H1 (cell line): ENCODE results near the gene STOML1. TPM values are rescaled to one million over a fixed set of nuclear protein-coding genes. Genes with fewer than 3 reads are reported as not detected.

Experiments
- CTCF ChIA-PET: fragments of 300-600 bp; sonication (Branson Sonifier 250); formaldehyde crosslinking; loops from one replicate; lab custom pipeline; 2021; ENCODE audit not compliant: partially characterized antibody; lab: Charles Lee
- POLR2A ChIA-PET: fragments of 300-600 bp; sonication (Branson Sonifier 250); formaldehyde crosslinking; loops from one replicate; lab custom pipeline; 2021; ENCODE audit warnings: inconsistent platforms; ENCODE audit not compliant: partially characterized antibody; lab: Charles Lee
- DNase-seq, 2 experiments: peaks; one replicate each; pipeline versions ENCODE4 v3.0.0 to v3.0.0-alpha.2; 2010 to 2022; ENCODE audit warnings: low spot score in 2 of 2, low read depth in 1 of 2, mixed read lengths in 1 of 2
- FAIRE-seq: peaks from 2 replicates; lab custom pipeline; 2011; peaks lifted over from hg19 to GRCh38; lab: Jason Lieb, UNC
- H2AFZ ChIP-seq: 2 replicates; pipeline ENCODE4 v1.8.1; 2012; ENCODE audit warnings: low read length, inconsistent platforms
- H2AK5ac ChIP-seq: 2 replicates; pipeline ENCODE4 v1.6.1; 2013; ENCODE audit warnings: low read depth, low read length
- H2BK120ac ChIP-seq: replicated peaks from 2 replicates; pipeline ENCODE3; 2013; ENCODE audit warnings: low read depth, low read length, inconsistent platforms
- H2BK12ac ChIP-seq: 2 replicates; pipeline ENCODE4 v1.6.1; 2013; ENCODE audit warnings: low read depth, low read length
- H2BK15ac ChIP-seq: 2 replicates; pipeline ENCODE4 v1.6.1; 2013; ENCODE audit warnings: low read length
- H2BK20ac ChIP-seq: 2 replicates; pipeline ENCODE4 v1.6.1; 2013; ENCODE audit warnings: low read length
- H2BK5ac ChIP-seq: 2 replicates; pipeline ENCODE4 v1.6.1; 2013; ENCODE audit warnings: low read depth, low read length
- H3K14ac ChIP-seq: 2 replicates; pipeline ENCODE4 v1.6.1; 2013; ENCODE audit warnings: inconsistent platforms; ENCODE audit not compliant: insufficient read length
- H3K18ac ChIP-seq: 2 replicates; pipeline ENCODE4 v1.6.1; 2013; ENCODE audit warnings: low read length; ENCODE audit errors: extremely low read depth
- H3K23ac ChIP-seq: 2 replicates; pipeline ENCODE4 v1.6.1; 2013; ENCODE audit warnings: inconsistent platforms; ENCODE audit not compliant: insufficient read length
- H3K23me2 ChIP-seq: 2 replicates; pipeline ENCODE4 v1.6.1; 2013; ENCODE audit warnings: low read depth, low read length
- H3K27ac ChIP-seq: 2 replicates; pipeline ENCODE4 v1.6.1; 2011; ENCODE audit warnings: low read depth, low read length, inconsistent platforms
- H3K27me3 ChIP-seq, 4 experiments: replicated peaks in 1 of 4; 1 replicate in 1 of 4; 2 replicates in 3 of 4; pipeline versions ENCODE4 v1.6.1 to v1.8.1; 2011 to 2013; ENCODE audit warnings: low read length in 3 of 4, mild to moderate bottlenecking in 3 of 4, inconsistent platforms in 2 of 4, mixed read lengths in 2 of 4, moderate library complexity in 1 of 4; ENCODE audit not compliant: control insufficient read depth in 3 of 4, insufficient read depth in 3 of 4; ENCODE audit errors: extremely low read depth in 1 of 4
- H3K36me3 ChIP-seq, 4 experiments: 2 replicates each; pipeline versions ENCODE4 v1.6.1 to v1.8.1; 2011 to 2013; ENCODE audit warnings: mild to moderate bottlenecking in 4 of 4, low read length in 3 of 4, moderate library complexity in 2 of 4, control low read depth in 1 of 4, inconsistent platforms in 1 of 4; ENCODE audit not compliant: insufficient read depth in 4 of 4, control insufficient read depth in 2 of 4
- H3K4ac ChIP-seq: replicated peaks from 2 replicates; pipeline ENCODE3; 2013; ENCODE audit warnings: low read length, low read depth, mixed read lengths, inconsistent platforms; ENCODE audit not compliant: insufficient read length
- H3K4me1 ChIP-seq, 4 experiments: replicated peaks in 1 of 4; 1 replicate in 1 of 4; 2 replicates in 3 of 4; pipeline versions ENCODE4 v1.6.1 to v1.8.1; 2011 to 2013; ENCODE audit warnings: low read length in 3 of 4, inconsistent platforms in 2 of 4, mixed read lengths in 1 of 4; ENCODE audit not compliant: insufficient read depth in 4 of 4, control insufficient read depth in 3 of 4
- H3K4me2 ChIP-seq, 2 experiments: 2 replicates each; pipeline versions ENCODE4 v1.6.1 to v1.8.1; 2011 to 2013; ENCODE audit warnings: low read depth in 2 of 2, low read length in 2 of 2, control low read depth in 1 of 2, inconsistent platforms in 1 of 2, mild to moderate bottlenecking in 1 of 2; ENCODE audit not compliant: insufficient read depth in 1 of 2
- H3K4me3 ChIP-seq, 4 experiments: fragments of 200-600, 300-600 bp in 1 of 4; sonication (generic), shearing (Covaris generic), sonication (Bioruptor Twin) in 1 of 4; 2 replicates each; pipeline versions ENCODE4 v1.5.1 to v1.8.1; 2011 to 2016; ENCODE audit warnings: low read length in 4 of 4, low read depth in 3 of 4, control low read depth in 2 of 4, inconsistent platforms in 2 of 4, mild to moderate bottlenecking in 2 of 4, mixed read lengths in 1 of 4, moderate library complexity in 1 of 4; ENCODE audit not compliant: insufficient read depth in 2 of 4; ENCODE audit errors: extremely low read depth in 1 of 4
- H3K56ac ChIP-seq: replicated peaks from 2 replicates; pipeline ENCODE3; 2013; ENCODE audit warnings: low read depth, mild to moderate bottlenecking, mixed read lengths, low read length, inconsistent platforms; ENCODE audit not compliant: insufficient read length
- H3K79me1 ChIP-seq: 2 replicates; pipeline ENCODE4 v1.6.1; 2013; ENCODE audit warnings: low read depth, low read length, control low read depth
- H3K79me2 ChIP-seq, 2 experiments: 2 replicates each; pipeline versions ENCODE4 v1.6.1 to v1.8.1; 2012 to 2013; ENCODE audit warnings: low read length in 2 of 2, mild to moderate bottlenecking in 2 of 2, inconsistent platforms in 1 of 2; ENCODE audit not compliant: insufficient read depth in 2 of 2, control insufficient read depth in 1 of 2
- H3K9ac ChIP-seq, 4 experiments: replicated peaks in 1 of 4; 1 replicate in 1 of 4; 2 replicates in 3 of 4; pipeline versions ENCODE4 v1.6.1 to v1.8.1; 2011 to 2013; ENCODE audit warnings: low read depth in 3 of 4, low read length in 3 of 4, control low read depth in 2 of 4, mild to moderate bottlenecking in 2 of 4, moderate library complexity in 2 of 4, inconsistent platforms in 1 of 4; ENCODE audit errors: extremely low read depth in 1 of 4
- H3K9me3 ChIP-seq, 2 experiments: 2 replicates each; pipeline versions ENCODE4 v1.6.1 to v1.8.1; 2012 to 2013; ENCODE audit warnings: mild to moderate bottlenecking in 2 of 2, moderate library complexity in 2 of 2, control low read depth in 1 of 2, inconsistent platforms in 1 of 2, low read depth in 1 of 2, low read length in 1 of 2, mixed read lengths in 1 of 2; ENCODE audit not compliant: insufficient read depth in 2 of 2
- H4K20me1 ChIP-seq, 2 experiments: replicated peaks in 1 of 2; 2 replicates each; pipeline versions ENCODE3 to v1.8.1; 2011 to 2013; ENCODE audit warnings: inconsistent platforms in 2 of 2, low read length in 2 of 2, mild to moderate bottlenecking in 1 of 2; ENCODE audit not compliant: insufficient read depth in 2 of 2, control insufficient read depth in 1 of 2
- H4K5ac ChIP-seq: 2 replicates; pipeline ENCODE4 v1.6.1; 2013; ENCODE audit warnings: low read length, low read depth, mixed read lengths, inconsistent platforms; ENCODE audit not compliant: insufficient read length
- H4K8ac ChIP-seq: 2 replicates; pipeline ENCODE4 v1.8.0; 2013; ENCODE audit warnings: mild to moderate bottlenecking, moderate library complexity, low read length, inconsistent platforms; ENCODE audit not compliant: insufficient read depth; ENCODE audit errors: extremely low read depth
- H4K91ac ChIP-seq: replicated peaks from 2 replicates; pipeline ENCODE3; 2013; ENCODE audit warnings: low read length, mixed read lengths, inconsistent platforms; ENCODE audit not compliant: insufficient read length
- ASH2L ChIP-seq: fragments of 200-600, 300-600 bp; sonication (generic); IDR thresholded peaks from one replicate; pipeline ENCODE4 v1.7.1; 2017; ENCODE audit warnings: low read length
- CBX8 ChIP-seq: fragments of 300-800, 300-1000 bp; sonication (generic); IDR thresholded peaks from 2 replicates; pipeline ENCODE4 v1.7.1; 2016; ENCODE audit warnings: low read depth, low read length, borderline replicate concordance
- CHD2 ChIP-seq: IDR thresholded peaks from 2 replicates; pipeline ENCODE4 v1.6.1; 2012; ENCODE audit warnings: low read length, improper control_type of control experiment
- E2F6 ChIP-seq: IDR thresholded peaks from 2 replicates; pipeline ENCODE4 v1.6.1; 2012; ENCODE audit warnings: inconsistent platforms
- HDAC6 ChIP-seq: IDR thresholded peaks from one replicate; pipeline ENCODE4 v1.7.1; 2012; ENCODE audit warnings: low read depth, mild to moderate bottlenecking, inconsistent platforms, low read length, moderate library complexity
- JUN ChIP-seq: IDR thresholded peaks from 2 replicates; pipeline ENCODE4 v1.6.1; 2011; ENCODE audit warnings: low read depth, mild to moderate bottlenecking, improper control_type of control experiment, low read length
- KDM4A ChIP-seq: IDR thresholded peaks from one replicate; pipeline ENCODE4 v1.7.1; 2012; ENCODE audit warnings: low read depth, mild to moderate bottlenecking, moderate library complexity, low read length, inconsistent platforms; ENCODE audit not compliant: severe bottlenecking
- MAX ChIP-seq: IDR thresholded peaks from 2 replicates; pipeline ENCODE4 v1.6.1; 2012; ENCODE audit warnings: inconsistent platforms
- RBBP5 ChIP-seq: IDR thresholded peaks from 2 replicates; pipeline ENCODE4 v1.7.1; 2012; ENCODE audit warnings: low read depth, mild to moderate bottlenecking, inconsistent platforms, low read length, moderate library complexity, borderline replicate concordance
- SP2 ChIP-seq: IDR thresholded peaks from 2 replicates; pipeline ENCODE4 v1.6.1; 2012; ENCODE audit warnings: mild to moderate bottlenecking, low read length, inconsistent platforms
- WGBS, 2 experiments: shearing (Covaris generic) in 1 of 2; methylation state at CpG; one replicate each; pipeline versions ENCODE4 v1.1.6 to v1.1.7; 2013 to 2015; ENCODE audit warnings: low lambda C conversion rate in 2 of 2, mixed read lengths in 2 of 2, inconsistent platforms in 1 of 2, low coverage in 1 of 2, missing lambda C conversion rate in 1 of 2; ENCODE audit not compliant: insufficient replicate concordance in 2 of 2, insufficient coverage in 1 of 2, insufficient read length in 1 of 2; ENCODE audit errors: extremely low coverage in 1 of 2, missing lambda C conversion rate in 1 of 2; 5-methylcytosine and 5-hydroxymethylcytosine counted together
- polyA plus RNA-seq, 7 experiments: library from polyadenylated mRNA; depleted of rRNA in 3 of 7; stranded (reverse) in 5 of 7; unstranded in 2 of 7; fragments of >200 nt in 5 of 7; fragments of 200-250 nt in 2 of 7; gene quantifications; 1 replicate in 5 of 7; 2 replicates in 1 of 7; 4 replicates in 1 of 7; pipeline versions ENCODE4 v1.2.1 to v1.2.3, GENCODE V29; 2011 to 2013; ENCODE audit warnings: missing spikeins in 2 of 7, mixed read lengths in 2 of 7
- total RNA-seq: library from RNA; stranded (reverse); fragmentation: NEBNext Ultra II Directional; extraction: Animal tissue kit (Norgen Biotek cat#: 25700); gene quantifications from 2 replicates; pipeline ENCODE4 v1.2.1, GENCODE V29; 2021

STOML1 gene
- total and polyA plus RNA-seq, 2 of the 8 experiments (the other 6 are each of a cell fraction or from before 2014, with no cell fraction given): 2.6 to 3.2 TPM

- H3K27ac ChIP-seq: no peak overlapping the region
- peak overlapping the region; percentile 96 for H2AFZ ChIP-seq
Measured at GRCh38 chr15:73965094-73965757, 26.9 kb downstream of the STOML1 start.

More at GRCh38 chr15:73965094-73965757, 26.9 kb downstream of the STOML1 start:
- DNase-seq: no peak
- Histone ChIP-seq H3K9me3 (no peaks in the 10 kb centered on the region), H3K9ac (peak overlapping the region in 2 of 4 experiments; percentile 12 to 31; a peak in 3 of 7 replicates), H3K36me3 (no peaks in the 10 kb centered on the region), H3K18ac (peak overlapping the region; percentile 94), H3K23ac (no peak overlapping the region), H2BK5ac (peak overlapping the region; percentile 82; the same call in 1 of the 2 replicates), H3K79me1 (no peaks in the 10 kb centered on the region), H3K4me1 (peaks cover 0 to 13% (median 6%) of the 10 kb centered on the region in 4 experiments; a peak in 6 of 7 replicates), H3K79me2 (no peaks in the 10 kb centered on the region), H3K56ac (no peak overlapping the region), H4K5ac (no peak overlapping the region), H2AK5ac (no peak overlapping the region), H3K23me2 (no peaks in the 10 kb centered on the region), H3K14ac (no peak overlapping the region), H2BK20ac (peak overlapping the region; percentile 93), H3K4me3 (peak overlapping the region in 2 of 4 experiments; percentile 12 to 17; a peak in 3 of 8 replicates), H3K27me3 (no peaks in the 10 kb centered on the region), H2BK12ac (peak overlapping the region; percentile 94; the same call in 1 of the 2 replicates), H4K20me1 (no peaks in the 10 kb centered on the region), H2BK120ac (peak overlapping the region; percentile 41), H4K91ac (peak overlapping the region; percentile 75), H3K4ac (no peak overlapping the region), H4K8ac (peak overlapping the region; percentile 36), H3K4me2 (peak overlapping the region; percentile 7 to 59; a peak in 3 of 4 replicates), H2BK15ac (peak overlapping the region; percentile 95; the same call in 1 of the 2 replicates)
- ChIA-PET POLR2A (interaction anchor here (0.9 to 1.6 kb wide), 4 partner anchors 11 to 75 kb away, joined by 3 to 5 read pairs (median 4); no protein-coding TSS in a partner anchor), CTCF (interaction anchor here (0.6 to 4.0 kb wide), 20 partner anchors 9 to 938 kb away, joined by 3 to 55 read pairs (median 5); no protein-coding TSS in a partner anchor)
- no peak for FAIRE-seq
- TF ChIP-seq HDAC6 (no peak), E2F6 (peak; percentile 71; the same call in 1 of the 2 replicates), KDM4A (peak; percentile 21), ASH2L (peak; percentile 33), RBBP5 (0 out of 2 replicates have a peak, but pooled peaks have one; percentile 35), SP2 (no peak), CHD2 (no peak), JUN (no peak), MAX (0 out of 2 replicates have a peak, but pooled peaks have one; percentile 51), CBX8 (no peak)
- WGBS, 2 experiments: 32% methylated on average over 13 of the region's 13 CpGs; no CpG with 5 or more reads in 1 of the 2 experiments
